ENCODE results near the gene ILDR2.

Gene ILDR2

GRCh38 chr1:166969074-166969677 is 6.2 kb downstream of the ILDR2 start:
- no peak for DNase-seq

GRCh38 chr1:166960858-166961474 is 14.4 kb downstream of the ILDR2 start:
- no peak for DNase-seq

- no peak for DNase-seq
Measured at GRCh38 chr1:166956872-166957271, 18.5 kb downstream of the ILDR2 start.

GRCh38 chr1:166956057-166956850 is 19.1 kb downstream of the ILDR2 start:
- no peak for DNase-seq

GRCh38 chr1:166953491-166953890 is 21.8 kb downstream of the ILDR2 start:
- DNase-seq, result no peak

GRCh38 chr1:166952002-166952746 is 23.2 kb downstream of the ILDR2 start:
- no peak for DNase-seq

- DNase-seq, result no peak
Measured at GRCh38 chr1:166951050-166951449, 24.3 kb downstream of the ILDR2 start.

GRCh38 chr1:166950156-166950555 is 25.2 kb downstream of the ILDR2 start:
- no peak for DNase-seq

- DNase-seq, result no peak
Measured at GRCh38 chr1:166948856-166949350, 26.4 kb downstream of the ILDR2 start.

- no peak for DNase-seq
Measured at GRCh38 chr1:166947398-166948043, 27.8 kb downstream of the ILDR2 start.

- no peak for DNase-seq
Measured at GRCh38 chr1:166944186-166944967, 31.0 kb downstream of the ILDR2 start.

- DNase-seq, result no peak
Measured at GRCh38 chr1:166939741-166940375, 35.5 kb downstream of the ILDR2 start.

GRCh38 chr1:166937962-166938361 is 37.4 kb downstream of the ILDR2 start:
- no peak for DNase-seq

GRCh38 chr1:166937329-166937728 is 38.0 kb downstream of the ILDR2 start:
- DNase-seq, result no peak

- no peak for DNase-seq
Measured at GRCh38 chr1:166933633-166934032, 41.7 kb downstream of the ILDR2 start.

- no peak for DNase-seq
Measured at GRCh38 chr1:166933140-166933539, 42.2 kb downstream of the ILDR2 start.

- no peak for DNase-seq
Measured at GRCh38 chr1:166929911-166930310, 45.4 kb downstream of the ILDR2 start.

GRCh38 chr1:166927701-166928100 is 47.6 kb downstream of the ILDR2 start:
- no peak for DNase-seq

- DNase-seq, result no peak
Measured at GRCh38 chr1:166925810-166926478, 49.4 kb downstream of the ILDR2 start.

GRCh38 chr1:166924823-166925541 is 50.4 kb downstream of the ILDR2 start:
- DNase-seq, result no peak
